PC-3 (cell line): Measurements from ENCODE around the gene MS4A4A.

Source experiments
- CTCF ChIP-seq: fragments of 300-600 bp; sonication (generic); conservative IDR thresholded peaks from 2 replicates; pipeline ENCODE4 v1.5.1; 2017; ENCODE audit warnings: antibody characterized with exemption, low read depth, mild to moderate bottlenecking, low read length
- EZH2 ChIP-seq: fragments of 300-600 bp; sonication (generic); IDR thresholded peaks from one replicate; pipeline ENCODE4 v1.6.1; 2017; ENCODE audit warnings: antibody characterized with exemption, mild to moderate bottlenecking, low read length; ENCODE audit not compliant: unreplicated experiment

DNA sequence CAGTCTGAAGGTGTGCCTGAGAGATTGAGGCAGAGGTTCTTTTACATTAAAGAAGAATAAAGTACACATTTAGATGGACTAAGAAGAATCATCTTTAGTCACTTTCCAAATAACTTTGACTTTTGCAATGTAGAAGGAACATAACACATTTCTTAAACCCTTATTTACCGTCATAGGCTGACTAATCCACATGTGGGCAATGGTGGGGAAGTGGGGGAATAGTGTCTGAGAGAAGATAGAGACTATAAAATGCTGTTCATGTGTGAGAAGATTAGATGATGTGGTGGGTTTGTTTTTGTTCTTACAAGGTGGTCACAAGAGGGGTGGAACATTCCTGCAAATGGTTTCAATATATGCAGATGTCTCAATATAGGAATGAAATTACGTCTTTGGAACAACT is 1.8 kb downstream of the MS4A4A start:
- no peak for TF ChIP-seq CTCF
- no peak for TF ChIP-seq EZH2
